Right ventricle myocardium superior (tissue), 1 donor: ENCODE data around the gene LCN6. TPM values are rescaled to one million over a fixed set of nuclear protein-coding genes. Genes with fewer than 3 reads are reported as not detected.
"Not testable (repeated sequence)": the region's sequence is repeated elsewhere in the genome, so short reads cannot be mapped to it uniquely, and the experiment has no call there.

ENCODE experiments used
- ATAC-seq: fragments of 200-7000 bp; cut with Tn5 transposase; one replicate; pipeline ENCODE4 v1.9.1; 2020; ENCODE audit warnings: mild to moderate bottlenecking; ENCODE audit not compliant: poor library complexity
- DNase-seq: peaks from one replicate; pipeline ENCODE4 v3.0.0-alpha.2; 2020
- intact Hi-C: fragments of 100-400 bp; cut with DNase I; formaldehyde crosslinking; loops from one replicate; pipeline ENCODE4 v1.11.2; 2022
- total RNA-seq: library from RNA; stranded (reverse); fragmentation: NEBNext Ultra II Directional; extraction: Animal tissue kit (Norgen Biotek cat#: 25700); gene quantifications from one replicate; pipeline ENCODE4 v1.2.1, GENCODE V29; 2021
- donor health status: DM: no; HTN: yes; CAD: no; lungs with severe emphysema.

The LCN6 gene
- total RNA-seq, 1 donor from 2014 or later: 13.0 TPM

GRCh38 chr9:136785565-136786355 lies 37.4 kb upstream of the LCN6 start:
- intact Hi-C loops, DNase-seq, ATAC-seq: not testable (repeated sequence)

GRCh38 chr9:136784997-136785361 lies 36.7 kb upstream of the LCN6 start:
- intact Hi-C loops: no loop called here
- no peak for ATAC-seq
- DNase-seq: no peak

GRCh38 chr9:136784249-136784996 lies 36.1 kb upstream of the LCN6 start:
- no peak for DNase-seq
- intact Hi-C loops: no loop called here
- ATAC-seq: no peak

- DNase-seq (no peak), ATAC-seq (no peak)
- intact Hi-C loops: no loop called here
These were observed 34.1 kb upstream of the LCN6 start for GRCh38 chr9:136782452-136782851.

- ATAC-seq (no peak), DNase-seq (no peak)
- intact Hi-C loops: no loop called here
These were observed 31.5 kb upstream of the LCN6 start for GRCh38 chr9:136779808-136780207.

- intact Hi-C loops: no loop called here
- ATAC-seq (no peak), DNase-seq (no peak)
These were observed 29.0 kb upstream of the LCN6 start for GRCh38 chr9:136777359-136777758.

GRCh38 chr9:136776947-136777346 lies 28.6 kb upstream of the LCN6 start:
- intact Hi-C loops: no loop called here
- no peak for ATAC-seq

GRCh38 chr9:136775191-136775590 lies 26.9 kb upstream of the LCN6 start:
- ATAC-seq: no peak
- intact Hi-C loops: no loop called here

More at GRCh38 chr9:136776947-136777346, 28.6 kb upstream of the LCN6 start:
- DNase-seq: no peak

GRCh38 chr9:136774416-136775045 lies 26.2 kb upstream of the LCN6 start:
- no peak for ATAC-seq
- DNase-seq: no peak
- intact Hi-C loops: no loop called here

More at GRCh38 chr9:136775191-136775590, 26.9 kb upstream of the LCN6 start:
- DNase-seq: no peak

GRCh38 chr9:136773386-136774044 lies 25.2 kb upstream of the LCN6 start:
- no peak for DNase-seq
- intact Hi-C loops: no loop called here
- peak; percentile 52 for ATAC-seq

- intact Hi-C loops: no loop called here
- ATAC-seq (no peak), DNase-seq (no peak)
These were observed 23.6 kb upstream of the LCN6 start for GRCh38 chr9:136771907-136772415.

- intact Hi-C loops: no loop called here
- DNase-seq (no peak), ATAC-seq (peak; percentile 46)
These were observed 21.4 kb upstream of the LCN6 start for GRCh38 chr9:136769710-136770191.

GRCh38 chr9:136766410-136767120 lies 18.2 kb upstream of the LCN6 start:
- ATAC-seq, intact Hi-C loops: not testable (repeated sequence)
- peak; percentile 71 for DNase-seq

GRCh38 chr9:136765745-136766409 lies 17.6 kb upstream of the LCN6 start:
- ATAC-seq, DNase-seq, intact Hi-C loops: not testable (repeated sequence)

- peak; percentile 18 for ATAC-seq
- no peak for DNase-seq
- intact Hi-C loops: no loop called here
These were observed 16.7 kb upstream of the LCN6 start for GRCh38 chr9:136765041-136765440.

GRCh38 chr9:136764301-136764891 lies 16.1 kb upstream of the LCN6 start, which contains the start of gene LCN15:
Gene LCN15, minus strand, starts transcription at chr9:136764518. Its CDS starts 30 bp downstream, at chr9:136764488.
- DNase-seq (no peak), ATAC-seq (no peak)
- intact Hi-C loops: no loop called here

GRCh38 chr9:136763649-136764035 lies 15.3 kb upstream of the LCN6 start:
- no peak for DNase-seq
- no peak for ATAC-seq
- intact Hi-C loops: no loop called here
